A549 (cell line): ENCODE measurements around the gene ABCB11. TPM values are rescaled to one million over a fixed set of nuclear protein-coding genes. Genes with fewer than 3 reads are reported as not detected.

Experiments
- ATAC-seq, 2 experiments: fragments of 200-7000 bp in 1 of 2; fragments of >200 bp in 1 of 2; cut with Nextera tagmentation in 1 of 2; cut with Tn5 transposase in 1 of 2; 3 replicates each; pipeline versions ENCODE4 v1.8.0 to v1.9.1; 2018 to 2020; ENCODE audit warnings: mild to moderate bottlenecking in 1 of 2, moderate library complexity in 1 of 2
- CTCF ChIA-PET: fragments of 300-600 bp; sonication (Branson Sonifier 250); formaldehyde crosslinking; extraction: SDS; loops from one replicate; lab custom pipeline; 2021; ENCODE audit warnings: antibody characterized with exemption, inconsistent platforms; lab: Yijun Ruan, JAX
- POLR2A ChIA-PET: fragments of 350-600 bp; formaldehyde crosslinking; extraction: SDS; loops from one replicate; lab custom pipeline; 2021; ENCODE audit warnings: antibody characterized with exemption, inconsistent platforms; lab: Yijun Ruan, JAX
- DNase-seq, 2 experiments: peaks; one replicate each; pipeline versions ENCODE4 v3.0.0 to v3.0.0-alpha.2; 2011 to 2016; ENCODE audit warnings: low read depth in 1 of 2, low spot score in 1 of 2
- FAIRE-seq: peaks from 2 replicates; lab custom pipeline; 2011; peaks lifted over from hg19 to GRCh38; lab: Jason Lieb, UNC
- H3K27ac ChIP-seq, 2 experiments: fragments of >200 bp; sonication (Bioruptor Twin); formaldehyde crosslinking; 3 replicates each; pipeline ENCODE4 v1.5.1; 2016 to 2017
- H3K4me1 ChIP-seq: fragments of >200 bp; sonication (Bioruptor Twin); formaldehyde crosslinking; 3 replicates; pipeline ENCODE4 v1.6.1; 2016
- H3K4me2 ChIP-seq: fragments of >200 bp; sonication (Bioruptor Twin); formaldehyde crosslinking; 3 replicates; pipeline ENCODE4 v1.6.1; 2016
- H3K4me3 ChIP-seq: fragments of >200 bp; sonication (Bioruptor Twin); formaldehyde crosslinking; 3 replicates; pipeline ENCODE4 v1.5.1; 2016
- H3K9me3 ChIP-seq: fragments of >200 bp; sonication (Bioruptor Twin); formaldehyde crosslinking; 3 replicates; pipeline ENCODE4 v1.6.1; 2016
- ATOH8 ChIP-seq: fragments of 250-450 bp; sonication (Bioruptor Pico); IDR thresholded peaks from 2 replicates; pipeline ENCODE4 v1.5.0; 2020; ENCODE audit warnings: low read depth, mild to moderate bottlenecking, moderate library complexity
- BHLHE40 ChIP-seq: IDR thresholded peaks from 2 replicates; pipeline ENCODE4 v1.6.1; 2012; ENCODE audit warnings: low read depth, low read length, inconsistent platforms
- CEBPB ChIP-seq, 2 experiments: fragments of >200 bp in 1 of 2; sonication (Bioruptor Twin) in 1 of 2; formaldehyde crosslinking in 1 of 2; IDR thresholded peaks; 2 replicates each; pipeline ENCODE4 v1.6.1; 2012 to 2016
- EHMT2 ChIP-seq: fragments of 200-600 bp; sonication (generic); IDR thresholded peaks from 2 replicates; pipeline ENCODE4 v1.6.1; 2016; ENCODE audit warnings: antibody characterized with exemption, low read depth, mild to moderate bottlenecking, moderate library complexity
- ESRRA ChIP-seq: fragments of 150-350 bp; IDR thresholded peaks from 2 replicates; pipeline ENCODE4 v1.6.1; 2014; ENCODE audit warnings: mild to moderate bottlenecking, low read length, borderline replicate concordance
- GATA3 ChIP-seq: IDR thresholded peaks from 2 replicates; pipeline ENCODE4 v1.6.1; 2012; ENCODE audit warnings: borderline replicate concordance
- HDAC2 ChIP-seq: fragments of 200-600 bp; sonication (generic); IDR thresholded peaks from 2 replicates; pipeline ENCODE4 v1.6.1; 2016
- HMGXB4 ChIP-seq: fragments of 250-450 bp; sonication (Bioruptor Pico); IDR thresholded peaks from 2 replicates; pipeline ENCODE4 v1.5.0; 2021; ENCODE audit warnings: mild to moderate bottlenecking, moderate library complexity, borderline replicate concordance
- HOXB13 ChIP-seq: fragments of 250-450 bp; sonication (Bioruptor Pico); IDR thresholded peaks from 2 replicates; pipeline ENCODE4 v1.5.0; 2020; ENCODE audit warnings: low read depth, mild to moderate bottlenecking, moderate library complexity
- MAFK ChIP-seq: fragments of 450-650 bp; IDR thresholded peaks from 2 replicates; pipeline ENCODE4 v1.6.1; 2014; ENCODE audit not compliant: partially characterized antibody
- MAX ChIP-seq: IDR thresholded peaks from 2 replicates; pipeline ENCODE4 v1.6.1; 2012
- MYC ChIP-seq: IDR thresholded peaks from 2 replicates; pipeline ENCODE4 v1.6.1; 2012; ENCODE audit warnings: mild to moderate bottlenecking, inconsistent platforms, low read length, improper control_type of control experiment, borderline replicate concordance
- PBX3 ChIP-seq: IDR thresholded peaks from 2 replicates; pipeline ENCODE4 v1.6.1; 2012
- REST ChIP-seq: fragments of 200-600 bp; sonication (generic); IDR thresholded peaks from 2 replicates; pipeline ENCODE4 v1.6.1; 2016; ENCODE audit warnings: antibody characterized with exemption, mild to moderate bottlenecking, moderate library complexity
- RFX5 ChIP-seq: fragments of 450-650 bp; IDR thresholded peaks from 2 replicates; pipeline ENCODE4 v1.7.1; 2014; ENCODE audit warnings: antibody characterized with exemption, mild to moderate bottlenecking, moderate library complexity
- RNF2 ChIP-seq: fragments of 200-600 bp; sonication (generic); IDR thresholded peaks from 2 replicates; pipeline ENCODE4 v1.6.1; 2016; ENCODE audit warnings: low read depth, mild to moderate bottlenecking, antibody characterized with exemption, moderate library complexity, borderline replicate concordance
- TP53 ChIP-seq: fragments of 250-450 bp; sonication (Bioruptor Pico); IDR thresholded peaks from 2 replicates; pipeline ENCODE4 v1.5.0; 2021; ENCODE audit warnings: mild to moderate bottlenecking, moderate library complexity
- ZFP36 ChIP-seq: fragments of 450-650 bp; IDR thresholded peaks from 2 replicates; pipeline ENCODE4 v1.6.1; 2014; ENCODE audit warnings: borderline replicate concordance; ENCODE audit not compliant: partially characterized antibody
- WGBS: methylation state at CpG from one replicate; pipeline ENCODE4 v1.1.6; 2017; ENCODE audit errors: missing lambda C conversion rate; 5-methylcytosine and 5-hydroxymethylcytosine counted together
- polyA plus RNA-seq, 4 experiments: library from polyadenylated mRNA; depleted of rRNA in 3 of 4; stranded (reverse); fragments of >200 nt; fragmentation: RNase III in 1 of 4; extraction: RNeasy Plus Mini Kit Qiagen cat#74134 plus additional on column Dnase treatment in 1 of 4; gene quantifications; 2 replicates in 3 of 4; 3 replicates in 1 of 4; pipeline ENCODE4 v1.2.3, GENCODE V29; 2011 to 2017

ABCB11 gene
- polyA plus RNA-seq, 2 of the 4 experiments (the other 2 are of a cell fraction) = not detected

- WGBS = 81% methylated on average over 1 of the region's 1 CpG
These were observed 35.4 kb downstream of the ABCB11 start for GRCh38 chr2:168995744-168996143.

GRCh38 chr2:168993538-168993937 is 37.6 kb downstream of the ABCB11 start:
- H3K4me1 ChIP-seq = peaks cover 10% of the 10 kb centered on the region; the same call in 1 of the 3 replicates
- ChIA-PET POLR2A (no interaction called here), CTCF (interaction anchor here (0.8 to 1.7 kb wide), 2 partner anchors 32 to 116 kb away, joined by 3 to 4 read pairs; no protein-coding TSS in a partner anchor)
- no peak overlapping the region for H3K27ac ChIP-seq
- ATAC-seq (no peak), DNase-seq (no peak), FAIRE-seq (no peak)
- 61% methylated on average over 3 of the region's 3 CpGs for WGBS
- no peak for TF ChIP-seq HDAC2
- TF ChIP-seq MYC = no peak
- no peak for TF ChIP-seq RNF2
- no peak for TF ChIP-seq ATOH8 (CRISPR knock-in tag)
- TF ChIP-seq REST = no peak
- no peak for TF ChIP-seq HMGXB4 (CRISPR knock-in tag)
- no peak for TF ChIP-seq ESRRA
- no peak for TF ChIP-seq GATA3
- no peak for TF ChIP-seq ZFP36
- no peak for TF ChIP-seq MAX
- no peak for TF ChIP-seq EHMT2
- TF ChIP-seq RFX5 = no peak
- TF ChIP-seq PBX3 = no peak
- no peak for TF ChIP-seq CEBPB (IDR thresholded peaks at IDR 0.05)
- no peak for TF ChIP-seq BHLHE40
- no peak for TF ChIP-seq TP53
- TF ChIP-seq HOXB13 (CRISPR knock-in tag) = no peak
- no peaks in the 10 kb centered on the region for H3K9me3 ChIP-seq
- H3K4me3 ChIP-seq = no peak overlapping the region
- H3K4me2 ChIP-seq = no peak overlapping the region

More at GRCh38 chr2:168995744-168996143, 35.4 kb downstream of the ABCB11 start:
- Histone ChIP-seq H3K4me3 (no peak overlapping the region), H3K9me3 (no peaks in the 10 kb centered on the region), H3K4me2 (0 out of 3 replicates have a peak overlapping the region, but pooled peaks have one; percentile 9), H3K27ac (no peak overlapping the region), H3K4me1 (peaks cover 18% of the 10 kb centered on the region; the same call in 2 of the 3 replicates)
- ATAC-seq (no peak), DNase-seq (no peak), FAIRE-seq (no peak)
- ChIA-PET CTCF (interaction anchor here (0.9 to 1.3 kb wide), 2 partner anchors 11 to 69 kb away, joined by 3 read pairs; no protein-coding TSS in a partner anchor), POLR2A (no interaction called here)
- TF ChIP-seq GATA3 = no peak
- TF ChIP-seq MAFK = peak; percentile 30
